G401 (cell line): ENCODE measurements around the gene XXYLT1. TPM values are rescaled to one million over a fixed set of nuclear protein-coding genes. Genes with fewer than 3 reads are reported as not detected.
A peak's percentile ranks its signal among the peaks of the same experiment; 100 is the strongest.
"Not testable (repeated sequence)": the region's sequence is repeated elsewhere in the genome, so short reads cannot be mapped to it uniquely, and the experiment has no call there.

Experiments used
- DNase-seq: peaks from one replicate; pipeline ENCODE4 v3.0.0-alpha.2; 2015; ENCODE audit warnings: low spot score
- in situ Hi-C: cut with HindIII; loops from 2 replicates; pipeline ENCODE4 v1.10.0; 2016; ENCODE audit warnings: low sequenced_read_pairs, mixed read lengths
- total RNA-seq: library from RNA; depleted of rRNA; stranded (reverse); fragments of >200 nt; shearing (Covaris generic); gene quantifications from 2 replicates; pipeline ENCODE4 v1.2.3, GENCODE V29; 2014

XXYLT1 gene
- total RNA-seq, 1 experiment from 2014 or later: 80.3 TPM

DNA sequence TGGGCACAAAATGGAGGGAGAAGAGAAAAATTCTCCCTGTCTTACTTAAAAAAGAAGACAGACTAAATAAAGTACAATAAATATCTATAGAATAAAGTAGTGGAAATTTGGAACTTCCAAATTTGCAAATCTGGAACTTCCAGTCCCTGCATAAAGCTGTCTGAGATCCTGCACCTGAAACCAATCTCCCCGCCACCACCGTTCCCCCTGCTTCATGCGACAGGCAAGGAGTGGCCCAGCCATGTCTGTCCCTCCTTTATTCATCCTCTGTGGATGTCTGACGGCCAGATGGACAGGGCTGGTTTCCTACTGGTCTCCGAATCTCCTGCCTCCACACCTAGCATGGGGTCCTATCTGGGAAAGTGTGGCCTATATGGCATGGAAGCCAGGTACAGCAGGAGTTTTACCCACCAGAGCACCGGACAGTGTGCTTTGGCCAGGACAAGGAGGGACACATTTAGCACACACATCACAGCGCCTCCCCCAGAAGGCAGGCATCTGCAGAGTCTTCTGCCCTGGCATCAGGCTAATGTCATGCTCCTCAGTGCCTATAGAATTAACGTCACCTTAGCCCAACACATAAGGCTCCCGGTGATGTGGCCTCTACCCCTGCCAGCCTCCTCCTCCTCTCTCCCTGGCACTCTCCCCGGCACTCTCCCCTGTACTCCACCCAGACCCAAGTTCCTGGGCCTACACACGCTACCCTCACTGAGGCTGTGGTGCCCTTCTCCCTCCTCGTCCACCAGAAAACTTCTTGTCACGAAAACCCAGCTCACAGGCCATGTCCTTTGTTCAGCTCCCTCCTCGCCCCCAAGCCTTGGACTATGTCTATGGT is 170.8 kb downstream of the XXYLT1 start:
- no peak for DNase-seq
- in situ Hi-C loops: no loop called here

DNA sequence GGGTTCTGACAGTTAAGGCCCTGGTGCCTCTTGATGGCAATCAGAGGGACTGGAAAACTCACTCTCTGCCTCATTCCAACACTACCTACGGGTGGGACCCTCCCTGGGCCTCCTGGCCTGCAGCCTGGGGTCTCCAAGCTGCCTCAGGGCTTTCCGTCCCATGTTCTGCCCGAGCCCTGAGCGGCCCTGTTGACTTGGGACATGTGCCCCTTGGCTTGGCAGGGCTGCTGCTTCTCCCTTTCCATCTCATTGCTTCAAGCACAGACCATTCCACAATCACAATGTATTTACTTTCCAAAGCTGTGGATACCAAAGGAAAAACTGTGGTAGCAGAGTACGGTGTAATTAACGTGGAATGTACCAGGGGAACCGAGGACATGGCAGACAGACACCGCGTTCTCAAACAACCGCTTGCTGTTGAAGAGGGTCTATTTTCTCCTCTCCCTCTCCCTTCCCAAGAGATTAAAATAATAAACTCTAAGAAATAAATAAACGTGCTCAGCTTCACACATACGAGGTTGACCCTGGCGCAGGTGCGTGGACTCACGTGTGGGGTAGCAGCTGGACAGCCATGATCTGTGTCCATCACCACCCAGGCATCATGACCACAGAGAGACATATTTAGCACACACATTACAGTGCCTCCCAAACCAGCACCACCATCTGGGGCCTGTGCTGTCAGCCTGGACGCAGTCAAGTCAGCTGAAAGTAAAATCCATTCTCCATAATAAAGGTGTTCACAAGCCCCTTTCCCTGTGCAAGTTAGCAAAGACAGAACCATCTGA is 172.0 kb downstream of the XXYLT1 start:
- in situ Hi-C loops: no loop called here
- no peak for DNase-seq

DNA sequence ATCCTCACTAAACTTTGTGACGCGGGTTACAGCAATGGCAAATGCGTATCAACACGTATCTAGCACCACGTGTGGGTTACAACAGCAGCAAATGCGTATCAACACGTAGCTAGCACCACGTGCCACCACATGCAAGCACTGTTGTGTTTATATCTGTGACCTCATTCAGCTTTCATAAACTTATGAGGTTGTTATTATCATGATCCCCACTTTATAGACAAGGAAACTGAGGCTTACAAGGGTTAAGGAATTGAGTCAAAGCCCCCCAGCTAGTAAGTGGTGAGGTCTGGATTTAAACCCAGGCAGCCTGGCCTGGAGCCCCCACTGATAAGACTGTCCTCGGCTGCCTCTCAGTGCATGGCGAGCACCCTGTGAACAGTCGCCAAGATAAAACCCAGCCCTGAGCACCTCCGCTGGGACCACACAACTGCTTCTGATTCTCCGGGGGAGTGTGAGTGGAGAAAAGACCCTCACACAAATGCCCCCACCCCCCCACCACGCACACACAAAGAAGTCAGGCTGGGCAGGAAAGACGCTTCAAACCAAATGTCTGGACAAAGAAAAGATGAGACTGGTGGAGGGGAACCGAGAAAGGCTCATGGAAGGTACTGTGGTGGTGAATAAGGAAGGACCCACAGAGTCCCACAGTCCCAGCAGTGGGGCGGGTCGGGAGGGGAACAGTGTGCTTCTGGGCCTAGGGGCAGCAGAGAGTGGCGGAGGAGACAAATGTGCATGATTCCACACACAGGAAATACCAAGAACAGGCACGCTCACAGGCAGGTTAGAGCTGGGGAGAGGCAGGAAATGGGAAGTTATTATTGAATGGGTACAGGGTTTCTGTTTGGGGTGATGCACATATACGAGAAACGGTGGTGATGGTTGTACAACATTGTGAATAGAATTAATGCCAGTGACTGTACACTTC is 173.4 kb downstream of the XXYLT1 start:
- no peak for DNase-seq
- in situ Hi-C loops: no loop called here

DNA sequence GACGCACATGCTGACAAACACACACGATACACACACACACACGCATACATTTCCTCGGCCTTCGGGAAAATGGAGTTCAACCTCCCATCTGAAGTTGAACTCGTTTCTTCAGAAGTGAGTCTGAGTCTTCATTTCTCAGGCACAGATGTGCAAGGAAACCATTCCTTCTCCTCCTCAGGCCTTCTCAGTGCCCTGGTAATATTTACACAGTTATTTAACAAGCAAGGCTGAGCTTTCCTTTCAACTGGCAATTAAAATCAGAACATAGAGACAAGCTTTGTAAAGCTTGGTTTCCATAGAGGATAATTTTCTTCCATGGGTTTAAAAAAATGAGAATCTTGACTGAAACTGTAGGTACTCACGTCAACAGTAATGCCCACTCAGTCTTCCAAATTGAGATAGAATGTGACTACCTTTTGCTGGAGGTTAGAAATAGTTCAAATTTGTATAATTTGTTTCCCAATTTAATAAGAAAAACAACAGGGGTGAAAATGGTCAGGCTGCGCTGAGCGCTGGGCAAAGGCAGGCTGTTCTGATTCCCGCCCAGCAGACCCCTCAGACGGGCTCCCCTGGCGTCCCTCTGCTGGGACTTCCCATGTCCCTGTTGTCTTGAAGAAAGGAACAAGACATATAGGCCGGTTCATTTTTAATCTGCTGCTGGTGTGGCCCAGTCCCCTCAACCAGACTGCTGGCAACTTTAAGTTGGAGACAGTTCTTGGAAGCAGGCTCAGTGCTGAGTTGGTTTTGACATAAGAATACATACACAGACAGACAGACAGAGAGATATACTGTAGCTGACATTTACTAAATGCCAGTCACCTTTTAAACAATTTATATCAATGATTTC is 174.3 kb downstream of the XXYLT1 start:
- DNase-seq: no peak
- in situ Hi-C loops: no loop called here

DNA sequence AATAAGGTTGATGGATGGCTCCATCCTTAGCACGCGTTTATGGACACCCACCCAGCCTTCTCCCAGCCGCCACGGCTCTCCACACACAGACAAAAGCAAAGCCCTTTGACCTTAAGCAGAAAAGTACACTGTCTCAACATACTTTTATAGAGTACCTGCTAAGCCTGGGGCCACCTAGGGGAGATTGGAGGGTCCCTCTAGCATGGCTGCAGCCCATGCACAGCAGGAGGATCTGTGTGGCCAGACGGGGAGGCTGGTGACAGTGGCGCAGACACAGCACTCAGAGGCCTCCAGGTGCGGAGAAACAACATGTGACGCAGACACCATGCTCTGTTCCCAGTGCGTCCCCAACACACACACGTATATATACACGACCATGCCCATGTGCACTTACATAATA is 174.9 kb downstream of the XXYLT1 start:
- in situ Hi-C loops: no loop called here
- DNase-seq: no peak

DNA sequence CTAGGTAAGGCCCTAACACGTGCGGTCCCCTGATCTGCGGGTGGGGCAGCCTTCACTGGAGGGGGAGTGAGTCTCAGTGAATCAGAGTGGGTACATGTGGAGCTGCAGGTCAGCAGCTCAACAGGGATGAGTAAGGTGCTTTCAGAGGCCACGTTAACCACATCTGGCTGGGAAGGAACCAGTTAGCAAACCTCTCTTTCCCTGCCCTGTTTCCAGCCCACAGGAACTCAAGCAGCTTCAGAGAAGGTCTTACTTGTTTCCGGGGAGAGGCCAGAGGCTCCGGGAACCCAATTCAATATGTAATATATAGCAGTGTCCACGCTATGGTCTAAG is 175.3 kb downstream of the XXYLT1 start:
- in situ Hi-C loops: no loop called here

DNA sequence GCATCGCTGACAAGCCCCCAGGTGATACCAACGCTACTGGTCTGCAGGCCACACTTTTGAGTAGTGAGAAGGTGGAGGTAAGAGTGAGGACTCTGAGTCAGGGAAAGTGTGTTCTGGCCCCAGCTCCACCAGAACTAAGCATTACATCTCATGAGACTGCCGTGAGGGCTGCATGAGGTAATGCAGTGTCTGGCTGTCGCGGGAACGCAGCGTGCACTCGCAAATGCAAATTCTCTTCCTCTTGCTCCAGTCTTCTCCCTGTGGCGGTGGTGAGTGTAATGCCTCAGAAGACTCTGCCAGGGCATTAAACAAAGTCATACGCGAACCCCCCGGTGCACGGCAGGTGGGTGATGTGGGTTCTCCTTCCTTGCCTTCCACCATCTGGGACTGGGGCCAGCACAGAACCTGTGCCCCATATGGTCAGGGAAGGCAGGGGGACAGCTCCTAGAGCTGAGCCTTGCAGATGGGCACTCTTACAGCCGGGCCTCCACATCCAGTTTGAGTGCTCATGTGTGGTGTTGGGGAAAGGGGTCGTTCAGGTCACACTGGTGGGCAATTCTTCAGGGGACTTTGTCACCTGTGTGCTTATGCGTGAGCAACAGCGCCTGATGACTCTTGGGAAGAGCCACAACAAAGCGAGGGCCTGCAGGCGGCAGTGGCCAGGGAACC is 175.8 kb downstream of the XXYLT1 start:
- DNase-seq: peak; percentile 79
- in situ Hi-C loops: no loop called here

More for the DNA sequence above, 175.3 kb downstream of the XXYLT1 start:
- DNase-seq: peak; percentile 15

DNA sequence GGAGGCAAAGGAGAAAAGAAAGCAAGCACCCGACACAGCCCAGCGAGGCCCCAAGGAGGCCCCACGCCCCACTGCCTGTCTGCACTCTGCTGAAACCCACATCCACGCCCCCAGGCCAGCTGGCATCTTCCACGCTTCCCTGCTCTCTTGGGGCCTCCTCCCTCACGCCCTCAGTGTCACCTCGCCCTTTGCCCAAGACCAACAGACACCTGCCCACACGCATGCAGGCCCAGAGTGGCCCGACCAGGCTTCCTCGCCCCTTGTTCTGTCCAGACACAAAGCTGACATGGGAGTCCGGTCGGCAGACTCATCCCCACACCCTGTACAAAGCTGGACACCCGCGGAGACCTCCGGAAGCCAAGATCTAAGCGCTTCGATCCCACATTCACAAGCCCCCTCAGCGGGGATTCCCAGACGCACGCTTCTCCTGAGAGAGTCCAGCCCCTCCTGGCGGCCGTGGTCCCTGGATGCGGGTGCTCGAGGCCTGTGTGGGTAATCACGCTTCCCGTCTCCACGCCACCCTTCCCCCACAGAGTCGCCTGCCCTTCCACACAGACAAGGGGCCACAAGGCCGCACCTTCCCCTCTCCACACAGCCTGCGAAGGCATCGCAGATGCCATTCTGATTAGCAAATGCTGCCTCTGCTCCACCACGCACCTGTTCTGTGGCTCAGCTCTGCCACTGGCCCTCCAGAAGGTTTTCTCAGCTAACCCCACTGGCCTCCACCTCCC is 176.6 kb downstream of the XXYLT1 start:
- no peak for DNase-seq
- in situ Hi-C loops: no loop called here

DNA sequence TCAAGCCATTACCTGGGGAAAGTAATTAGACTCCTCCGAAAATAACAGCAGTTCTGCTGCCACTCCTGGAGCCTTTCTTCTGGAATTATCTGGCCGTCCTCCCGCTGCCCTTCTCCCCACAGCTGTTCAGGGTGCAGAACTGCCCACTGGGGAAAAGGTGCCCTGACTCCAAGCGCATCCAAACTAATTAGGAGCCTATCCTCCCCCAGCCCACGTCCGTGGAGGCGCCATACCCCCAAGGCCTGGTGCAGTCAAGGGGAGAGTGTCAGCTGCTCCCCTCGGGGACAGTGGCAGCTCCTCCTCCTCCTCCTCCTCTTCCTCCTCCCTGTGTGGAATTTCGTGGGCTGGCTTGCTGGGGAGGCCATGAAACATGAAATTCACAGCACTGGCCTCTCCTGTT is 177.2 kb downstream of the XXYLT1 start:
- DNase-seq: no peak
- in situ Hi-C loops: no loop called here

DNA sequence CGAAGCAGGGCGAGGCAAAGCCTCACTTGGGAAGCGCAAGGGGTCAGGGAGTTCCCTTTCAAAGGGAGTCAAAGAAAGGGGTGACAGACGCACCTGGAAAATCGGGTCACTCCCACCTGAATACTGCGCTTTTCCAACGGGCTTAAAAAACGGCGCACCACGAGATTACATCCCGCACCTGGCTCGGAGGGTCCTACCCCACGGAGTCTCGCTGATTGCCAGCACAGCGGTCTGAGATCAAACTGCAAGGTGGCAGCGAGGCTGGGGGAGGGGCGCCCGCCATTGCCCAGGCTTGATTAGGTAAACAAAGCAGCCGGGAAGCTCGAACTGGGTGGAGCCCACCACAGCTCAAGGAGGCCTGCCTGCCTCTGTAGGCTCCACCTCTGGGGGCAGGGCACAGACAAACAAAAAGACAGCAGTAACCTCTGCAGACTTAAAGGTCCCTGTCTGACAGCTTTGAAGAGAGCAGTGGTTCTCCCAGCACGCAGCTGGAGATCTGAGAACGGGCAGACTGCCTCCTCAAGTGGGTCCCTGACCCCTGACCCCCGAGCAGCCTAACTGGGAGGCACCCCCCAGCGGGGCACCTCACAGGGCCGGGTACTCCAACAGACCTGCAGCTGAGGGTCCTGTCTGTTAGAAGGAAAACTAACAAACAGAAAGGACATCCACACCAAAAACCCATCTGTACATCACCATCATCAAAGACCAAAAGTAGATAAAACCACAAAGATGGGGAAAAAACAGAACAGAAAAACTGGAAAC is 182.9 kb downstream of the XXYLT1 start:
- DNase-seq, in situ Hi-C loops: not testable (repeated sequence)

DNA sequence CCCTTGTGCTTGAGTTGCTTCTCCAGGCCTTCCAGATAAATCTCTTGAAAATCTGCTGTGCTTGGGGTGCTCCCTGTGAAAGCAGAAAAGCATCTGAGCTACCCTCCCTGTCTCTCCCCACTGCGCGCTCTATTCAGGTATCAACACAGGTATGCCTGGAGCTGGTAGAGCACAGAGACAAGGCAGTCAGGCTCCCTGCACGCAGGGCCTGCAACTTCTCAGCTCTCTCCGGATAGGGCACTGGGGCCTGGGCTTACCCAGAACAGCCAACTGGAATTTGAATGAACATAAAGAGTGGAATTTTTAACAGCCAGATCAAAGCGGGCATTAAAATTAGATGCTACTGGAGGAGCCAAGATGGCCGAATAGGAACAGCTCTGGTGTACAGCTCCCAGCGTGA is 183.6 kb downstream of the XXYLT1 start:
- no peak for DNase-seq
- in situ Hi-C loops: no loop called here

DNA sequence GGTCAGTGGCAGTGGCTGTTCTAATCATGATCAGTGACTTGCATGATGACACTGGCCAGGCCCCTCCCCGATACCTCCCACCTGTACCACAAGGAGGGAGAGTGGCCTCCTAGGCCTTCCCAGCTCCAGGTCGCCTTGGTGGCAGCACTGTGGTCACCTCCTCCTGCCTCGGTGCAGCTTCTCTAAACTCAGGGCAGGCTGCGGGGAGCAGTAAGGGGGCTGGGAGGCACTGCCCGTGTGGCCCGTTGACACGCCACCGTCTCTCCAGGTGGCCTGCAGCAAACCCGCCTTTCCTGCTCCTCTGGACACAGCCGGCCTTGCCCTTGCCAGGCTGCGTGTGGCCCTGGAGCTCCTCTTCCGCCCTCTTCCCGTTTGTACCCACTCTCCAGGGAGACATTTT is 184.1 kb downstream of the XXYLT1 start:
- in situ Hi-C loops: no loop called here
- no peak for DNase-seq

DNA sequence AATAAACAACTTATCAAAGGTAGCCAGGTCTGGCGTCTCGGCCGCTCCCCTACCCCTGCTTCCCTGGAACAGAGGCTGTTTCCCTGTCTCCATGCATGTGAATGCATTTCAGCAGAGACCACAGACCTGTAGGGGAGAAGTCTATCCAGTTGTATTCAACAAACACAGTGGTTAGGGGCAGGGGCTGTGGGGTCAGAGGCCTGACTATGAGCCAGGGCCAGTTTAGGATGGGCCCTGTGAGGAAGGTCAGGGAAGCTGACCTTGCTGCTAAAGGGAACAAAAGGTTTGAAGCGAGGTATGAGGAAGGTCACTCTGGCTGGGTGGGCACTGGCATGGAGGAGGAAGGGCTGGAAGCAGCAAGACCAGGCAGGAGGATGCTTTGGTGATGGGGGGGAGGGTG is 184.6 kb downstream of the XXYLT1 start:
- no peak for DNase-seq
- in situ Hi-C loops: no loop called here

DNA sequence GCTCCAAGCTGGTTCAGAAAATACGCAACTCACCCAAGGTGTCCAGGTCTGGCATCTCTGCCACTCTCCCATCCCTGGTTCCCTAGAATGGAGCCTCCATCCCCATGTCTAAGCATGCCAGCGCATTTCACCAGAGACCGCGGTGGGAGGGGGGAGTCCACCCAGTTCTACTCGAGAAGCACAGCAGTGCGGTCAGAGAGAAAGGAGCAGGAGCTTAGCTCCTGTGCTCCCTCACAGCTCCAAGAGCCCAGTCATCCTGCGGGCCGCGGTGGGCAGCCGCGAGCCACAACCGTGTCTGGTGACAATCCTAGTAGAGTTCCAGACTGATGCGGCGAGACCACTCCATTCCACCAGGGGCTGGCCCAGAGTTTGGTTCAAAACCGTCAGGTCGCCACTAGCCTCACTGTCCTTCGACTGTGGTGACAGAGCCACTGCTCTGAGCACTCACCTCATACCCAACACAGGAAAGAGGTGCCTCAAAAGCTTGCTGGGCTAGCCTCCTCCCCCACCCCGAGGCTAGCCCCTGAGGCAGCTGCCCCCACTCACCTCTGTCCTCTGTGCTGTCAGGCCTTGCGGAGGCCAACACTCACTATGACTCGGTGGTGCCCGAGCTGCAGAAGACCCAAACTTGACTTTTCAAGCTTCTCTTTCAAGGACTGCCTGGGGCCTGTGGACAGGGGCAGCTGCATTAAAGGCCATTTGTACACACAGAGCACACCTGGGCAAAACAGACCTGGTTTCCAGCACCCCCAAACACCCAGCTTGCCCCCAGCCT is 185.4 kb downstream of the XXYLT1 start:
- in situ Hi-C loops: no loop called here
- no peak for DNase-seq

DNA sequence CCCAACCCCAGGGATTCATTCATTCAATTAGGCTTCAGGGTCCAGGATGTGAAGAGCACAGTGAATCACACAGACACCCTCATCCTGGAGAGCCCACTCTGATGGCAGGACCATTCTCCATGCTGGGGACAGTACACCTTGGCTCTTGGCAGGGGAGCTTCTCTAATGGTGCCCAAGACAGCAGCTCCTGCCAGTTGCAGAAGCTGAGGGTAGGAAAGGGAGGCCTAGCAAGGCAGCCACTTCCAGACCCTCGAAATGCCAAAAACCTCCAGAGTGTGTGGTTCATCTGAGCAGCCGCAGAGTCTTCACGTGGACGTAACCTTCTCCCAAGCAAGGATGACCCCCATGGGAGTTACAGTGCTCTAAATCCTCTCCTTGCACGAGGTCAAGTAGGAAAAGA is 186.2 kb downstream of the XXYLT1 start:
- in situ Hi-C loops: no loop called here
- DNase-seq: no peak

DNA sequence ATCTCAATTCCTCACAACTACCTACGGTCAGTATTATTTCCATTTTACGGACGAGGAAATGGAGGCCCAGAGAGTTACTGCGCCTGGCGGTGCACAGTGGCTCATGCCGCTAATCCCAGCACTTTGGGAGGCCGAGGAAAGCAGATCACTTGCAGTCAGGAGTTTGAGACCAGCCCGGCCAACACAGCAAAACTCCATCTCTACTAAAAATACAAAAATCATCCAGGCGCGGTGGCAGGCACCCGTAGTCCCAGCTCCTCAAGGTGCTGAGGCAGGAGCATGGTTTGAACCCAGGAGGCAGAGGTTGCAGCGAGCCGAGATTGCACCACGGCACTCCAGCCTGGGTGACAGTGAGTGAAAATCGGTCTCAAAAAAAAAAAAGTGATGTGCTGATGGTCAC is 187.3 kb downstream of the XXYLT1 start:
- in situ Hi-C loops: no loop called here
- DNase-seq: no peak
